Loucy (cell line): Measurements from ENCODE around the gene CD96.

Experiments
- CTCF ChIP-seq: fragments of 200-600 bp; sonication (generic); conservative IDR thresholded peaks from 2 replicates; pipeline ENCODE4 v1.5.1; 2014; ENCODE audit warnings: mild to moderate bottlenecking, antibody characterized with exemption, low read length
- EZH2phosphoT487 ChIP-seq: fragments of 200-600 bp; IDR thresholded peaks from 2 replicates; pipeline ENCODE4 v1.6.1; 2018; ENCODE audit warnings: antibody characterized with exemption, mild to moderate bottlenecking, moderate library complexity, borderline replicate concordance

GRCh38 chr3:111675846-111676210 lies 133.8 kb downstream of the CD96 start:
- TF ChIP-seq EZH2phosphoT487 (no peak), CTCF (no peak)
